GM18868 (cell line): ENCODE results near the gene GPR4.

Experiments used
- ATAC-seq: cut with Tn5 transposase; IDR thresholded peaks from one replicate; pipeline ENCODE4 v1.9.1; 2021; ENCODE audit warnings: mild to moderate bottlenecking, moderate library complexity; ENCODE audit not compliant: unreplicated experiment

The GPR4 gene

DNA sequence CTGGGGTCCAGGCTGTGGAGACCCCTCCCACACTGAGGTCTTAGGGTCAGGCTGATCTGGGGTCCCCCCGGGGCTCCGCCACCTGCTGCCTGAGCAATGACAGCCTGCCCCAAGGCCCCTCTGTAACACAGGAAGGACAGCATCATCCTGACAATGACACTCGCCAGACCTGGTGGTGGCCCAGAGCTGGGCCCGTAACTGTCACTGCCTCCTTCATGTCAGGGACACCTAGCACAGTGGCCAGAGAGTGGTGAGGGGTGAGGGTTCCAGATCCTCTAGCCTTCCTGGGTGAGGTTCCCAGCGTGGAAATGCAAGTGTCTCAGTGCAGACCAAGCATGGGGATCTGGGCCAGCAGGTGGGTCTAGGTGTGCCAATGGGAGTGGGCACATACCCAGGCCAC is 45.2 kb downstream of the GPR4 start:
- ATAC-seq, result no peak

DNA sequence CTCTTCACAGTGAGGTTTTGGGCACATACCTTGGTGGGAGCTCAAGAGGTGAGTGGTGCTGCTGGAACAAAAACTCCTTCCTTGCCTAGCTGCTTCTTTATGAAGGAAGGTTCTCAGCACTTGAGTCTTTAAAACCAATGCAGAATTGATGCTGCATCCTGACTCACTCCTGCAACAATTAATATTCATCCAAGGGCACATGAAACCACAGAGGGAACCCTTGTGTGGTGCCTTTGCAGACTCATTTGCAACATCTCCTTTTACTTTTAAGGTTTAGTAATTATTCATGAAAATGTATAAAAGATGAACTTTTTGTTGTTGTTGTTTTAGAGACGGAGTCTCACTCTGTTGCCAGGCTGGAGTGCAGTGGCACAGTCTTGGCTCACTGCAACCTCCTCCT is 47.5 kb downstream of the GPR4 start:
- no peak for ATAC-seq

DNA sequence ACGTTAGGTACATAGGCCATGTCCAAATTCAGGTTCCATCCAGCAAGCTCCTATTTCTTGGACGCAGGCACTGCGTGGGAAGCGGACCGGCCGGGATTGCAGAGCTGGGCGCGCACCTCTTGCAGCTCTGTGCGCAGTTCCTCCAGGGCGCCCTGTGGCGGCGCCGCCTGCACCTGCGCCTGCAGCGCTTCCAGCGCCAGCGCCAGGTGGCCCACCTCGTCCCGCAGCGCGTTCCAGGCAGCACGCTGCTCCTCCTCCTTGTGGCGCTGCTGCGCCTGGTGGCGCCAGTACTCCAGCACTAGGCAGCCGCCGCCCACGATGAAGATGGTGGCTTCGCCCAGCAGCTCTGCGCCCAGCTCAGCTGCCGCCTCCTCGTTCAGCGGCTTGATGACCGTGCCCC is 48.5 kb downstream of the GPR4 start:
- no peak for ATAC-seq

DNA sequence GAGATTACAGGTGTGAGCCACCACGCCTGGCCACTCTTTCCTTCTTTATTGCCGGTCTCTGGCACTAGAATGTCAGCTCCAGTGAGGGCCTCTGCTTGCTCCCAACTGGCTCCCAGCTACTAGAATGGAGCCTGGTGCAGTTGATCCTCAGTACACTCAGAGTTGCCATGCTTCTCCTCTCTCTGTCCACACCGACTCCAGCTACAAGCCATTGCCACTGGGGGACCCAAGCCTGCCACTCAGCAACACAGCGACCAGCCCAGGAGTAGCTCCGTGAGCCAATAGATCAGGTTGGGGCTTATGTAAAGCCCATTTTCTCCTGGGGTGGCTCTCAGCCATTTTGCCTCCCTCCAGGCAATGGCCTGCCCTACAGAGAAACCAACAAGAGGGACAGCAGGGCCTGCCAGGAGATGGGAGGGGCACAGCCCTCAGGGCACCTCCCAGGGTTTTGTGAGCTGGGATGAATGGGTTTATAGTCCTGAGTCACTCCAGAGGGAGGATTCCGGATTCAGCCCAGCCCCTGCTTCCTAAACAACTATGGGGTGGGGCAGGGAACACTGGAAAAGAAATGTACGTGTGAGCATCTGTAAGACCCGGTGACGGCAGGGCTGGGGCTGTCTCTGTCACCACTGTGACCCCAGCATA is 53.9 kb downstream of the GPR4 start:
- no peak for ATAC-seq

DNA sequence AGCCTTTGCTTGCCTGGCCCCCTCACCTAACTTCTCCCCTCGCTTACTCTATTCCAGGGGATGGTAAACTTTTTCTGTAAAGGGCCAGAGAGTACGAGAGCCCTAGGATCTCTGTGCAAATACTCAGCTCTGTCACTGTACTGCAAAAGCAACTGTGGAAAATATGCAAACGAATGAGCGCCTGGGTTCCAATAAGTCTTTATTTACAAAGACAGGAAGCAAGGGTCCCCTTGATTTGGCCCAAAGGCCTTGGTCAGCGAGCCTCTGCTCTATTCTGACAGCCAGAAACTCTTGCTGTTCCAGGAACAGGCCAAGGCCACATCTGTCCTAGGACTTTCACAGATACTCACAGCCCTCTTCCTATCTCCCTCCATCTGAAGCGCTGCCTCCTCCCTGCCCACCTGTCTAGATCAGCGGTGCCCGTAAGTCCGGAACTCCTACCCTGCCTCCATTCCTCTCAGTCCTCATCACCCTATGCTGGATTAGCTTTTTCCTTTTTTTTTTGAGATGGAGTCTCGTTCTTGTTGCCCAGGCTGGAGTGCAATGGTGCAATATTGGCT is 54.7 kb downstream of the GPR4 start:
- no peak for ATAC-seq

DNA sequence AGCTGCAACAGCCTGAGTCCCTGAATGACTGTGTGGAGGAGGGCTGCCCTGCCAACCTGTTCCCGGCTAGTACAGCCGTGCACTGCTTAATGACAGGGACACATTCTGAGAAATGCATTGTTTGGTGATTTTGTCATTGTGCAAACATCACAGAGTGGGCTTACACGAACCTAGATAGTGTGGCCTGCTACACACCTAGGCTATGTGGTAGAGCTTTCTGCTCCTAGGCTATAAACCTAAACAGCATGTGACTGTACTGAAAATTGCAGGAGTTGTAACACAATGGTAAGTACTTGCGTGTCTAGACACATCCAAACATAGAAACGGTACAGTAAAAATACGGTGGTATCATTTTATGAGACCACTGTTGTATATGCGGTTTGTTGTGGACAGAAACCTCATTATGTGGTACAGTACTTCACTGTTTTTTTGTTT is 59.8 kb downstream of the GPR4 start:
- no peak for ATAC-seq
